Measurements from ENCODE around the gene PROM2. TPM values are rescaled to one million over a fixed set of nuclear protein-coding genes. Genes with fewer than 3 reads are reported as not detected.

PROM2 gene
- total and polyA plus RNA-seq, 2 donors (not counting 3 experiments of a cell fraction or from before 2014, with no cell fraction given), result 0.39 to 0.60 TPM

- intact Hi-C loops (cut with micrococcal nuclease) (no loop called here), dilution Hi-C loops (cut with MboI; ENCODE audit: extremely low pct_ligation_motif_present, low sequenced_read_pairs) (no loop called here)
- Histone ChIP-seq H4K20me1 (replicated peaks; ENCODE audit: control insufficient read depth, extremely low read depth, insufficient read depth, low read length) (no peaks in the 10 kb centered on the region), H3K9me3 (replicated peaks; ENCODE audit: control insufficient read depth, insufficient read depth, low read length) (no peaks in the 10 kb centered on the region), H3K36me3 (ENCODE audit: control insufficient read depth in 2 of 2, extremely low read depth in 1 of 2, insufficient read depth in 2 of 2, low read length in 2 of 2) (no peaks in the 10 kb centered on the region), H3K27me3 (ENCODE audit: control insufficient read depth in 2 of 2, insufficient read depth in 2 of 2, low read length in 2 of 2) (no peaks in the 10 kb centered on the region), H3K4me2 (ENCODE audit: insufficient read depth, low read length) (no peak overlapping the region), H3K9me1 (replicated peaks; ENCODE audit: control insufficient read depth, extremely low read depth, insufficient read depth, low read length) (no peaks in the 10 kb centered on the region), H3K79me2 (ENCODE audit: control insufficient read depth, insufficient read depth, low read length) (no peaks in the 10 kb centered on the region), H3K4me3 (replicated peaks in 1 of 3; ENCODE audit: insufficient read depth in 1 of 3, low read depth in 1 of 3, low read length in 3 of 3) (no peak overlapping the region), H3K9ac (replicated peaks; ENCODE audit: extremely low read depth, insufficient read depth, low read length) (no peak overlapping the region), H3K4me1 (ENCODE audit: control insufficient read depth, extremely low read depth, insufficient read depth, low read length) (no peaks in the 10 kb centered on the region), H2AFZ (ENCODE audit: low read depth, low read length) (no peak overlapping the region), H3K27ac (ENCODE audit: insufficient read depth, low read depth, low read length) (no peak overlapping the region)
- ChIA-PET CTCF (no interaction called here), POLR2A (no interaction called here)
- TF ChIP-seq FOS (IDR thresholded peaks at IDR 0.05; ENCODE audit: borderline replicate concordance, insufficient read depth, low read length) (no peak), EZH2 (IDR thresholded peaks at IDR 0.05; ENCODE audit: borderline replicate concordance, low read depth, low read length, severe bottlenecking) (no peak), GATA2 (IDR thresholded peaks at IDR 0.05; ENCODE audit: insufficient read depth, insufficient read length, low read depth, low read length) (no peak), MYC (IDR thresholded peaks at IDR 0.05; ENCODE audit: low read depth, low read length) (no peak), POLR2A (IDR thresholded peaks at IDR 0.05; ENCODE audit: low read depth, low read length) (no peak), MAX (IDR thresholded peaks at IDR 0.05; ENCODE audit: insufficient read depth, insufficient read length) (no peak), POLR2AphosphoS5 (IDR thresholded peaks at IDR 0.05; ENCODE audit: insufficient read depth, low read depth, low read length) (no peak), CTCF (IDR thresholded peaks at IDR 0.05; ENCODE audit: extremely low read depth in 1 of 2, insufficient read depth in 1 of 2, low read depth in 1 of 2, low read length in 2 of 2) (no peak), JUN (IDR thresholded peaks at IDR 0.05; ENCODE audit: borderline replicate concordance, insufficient read depth, insufficient read length, low read depth) (no peak)
- DNase-seq (ENCODE audit: low read depth, low spot score) (no peak), FAIRE-seq (no peak)
- BruUV-seq (replicated peaks), result no TSS peak
Observed at GRCh38 chr2:95272781-95273180, 1.5 kb upstream of the PROM2 start.
